GM12874 (cell line): ENCODE data around the gene COL15A1.

Experiments
- TF ChIP-seq, protein P1 (sequence below): IDR thresholded peaks from 2 replicates; pipeline ENCODE4 v1.5.1; 2011; ENCODE audit warnings: low read depth, mild to moderate bottlenecking, control low read depth, low read length, moderate library complexity; ENCODE audit not compliant: insufficient read depth

Gene COL15A1

DNA sequence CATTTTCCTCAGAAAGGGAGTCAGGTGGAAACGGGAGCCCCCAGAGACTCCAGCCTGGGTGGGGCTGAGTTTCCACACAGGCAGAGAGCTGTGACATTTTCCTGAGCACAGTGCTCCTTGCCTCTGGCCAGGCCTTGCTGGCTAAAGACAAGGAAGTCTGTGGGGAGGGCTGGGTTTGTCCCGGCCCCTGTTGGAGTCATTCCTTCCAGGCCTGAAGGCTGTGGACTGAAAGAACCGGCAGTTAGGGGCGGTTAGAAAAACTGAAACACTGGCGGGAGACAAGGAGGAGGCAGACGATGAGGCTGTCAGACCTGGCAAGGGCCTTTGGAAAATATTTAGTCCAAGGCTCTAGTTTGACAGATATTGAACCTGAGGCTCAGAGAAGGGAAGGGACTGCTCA lies 29.9 kb downstream of the COL15A1 start:
- TF ChIP-seq, protein P1, sequence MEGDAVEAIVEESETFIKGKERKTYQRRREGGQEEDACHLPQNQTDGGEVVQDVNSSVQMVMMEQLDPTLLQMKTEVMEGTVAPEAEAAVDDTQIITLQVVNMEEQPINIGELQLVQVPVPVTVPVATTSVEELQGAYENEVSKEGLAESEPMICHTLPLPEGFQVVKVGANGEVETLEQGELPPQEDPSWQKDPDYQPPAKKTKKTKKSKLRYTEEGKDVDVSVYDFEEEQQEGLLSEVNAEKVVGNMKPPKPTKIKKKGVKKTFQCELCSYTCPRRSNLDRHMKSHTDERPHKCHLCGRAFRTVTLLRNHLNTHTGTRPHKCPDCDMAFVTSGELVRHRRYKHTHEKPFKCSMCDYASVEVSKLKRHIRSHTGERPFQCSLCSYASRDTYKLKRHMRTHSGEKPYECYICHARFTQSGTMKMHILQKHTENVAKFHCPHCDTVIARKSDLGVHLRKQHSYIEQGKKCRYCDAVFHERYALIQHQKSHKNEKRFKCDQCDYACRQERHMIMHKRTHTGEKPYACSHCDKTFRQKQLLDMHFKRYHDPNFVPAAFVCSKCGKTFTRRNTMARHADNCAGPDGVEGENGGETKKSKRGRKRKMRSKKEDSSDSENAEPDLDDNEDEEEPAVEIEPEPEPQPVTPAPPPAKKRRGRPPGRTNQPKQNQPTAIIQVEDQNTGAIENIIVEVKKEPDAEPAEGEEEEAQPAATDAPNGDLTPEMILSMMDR: no peak

DNA sequence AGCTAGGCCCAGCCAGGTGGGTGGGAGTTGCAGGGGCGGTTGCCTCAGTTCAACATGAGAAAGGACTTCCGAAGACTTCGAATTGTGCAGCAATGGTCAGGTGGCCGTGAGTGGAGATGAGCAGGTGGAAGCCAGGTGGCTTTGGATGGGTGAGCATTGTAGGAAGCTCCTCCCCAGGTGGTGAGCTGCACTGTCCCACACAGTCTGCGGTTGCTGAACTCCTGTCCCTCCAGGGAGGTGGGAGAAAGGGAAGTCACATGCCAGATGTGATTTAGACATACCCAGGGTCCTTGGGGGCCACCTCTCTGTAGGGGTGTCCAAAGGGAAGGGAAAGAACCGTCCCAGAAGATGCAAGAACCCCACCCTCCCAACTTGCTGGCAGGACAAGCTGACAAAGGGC lies 30.4 kb downstream of the COL15A1 start:
- TF ChIP-seq, protein P1: no peak

DNA sequence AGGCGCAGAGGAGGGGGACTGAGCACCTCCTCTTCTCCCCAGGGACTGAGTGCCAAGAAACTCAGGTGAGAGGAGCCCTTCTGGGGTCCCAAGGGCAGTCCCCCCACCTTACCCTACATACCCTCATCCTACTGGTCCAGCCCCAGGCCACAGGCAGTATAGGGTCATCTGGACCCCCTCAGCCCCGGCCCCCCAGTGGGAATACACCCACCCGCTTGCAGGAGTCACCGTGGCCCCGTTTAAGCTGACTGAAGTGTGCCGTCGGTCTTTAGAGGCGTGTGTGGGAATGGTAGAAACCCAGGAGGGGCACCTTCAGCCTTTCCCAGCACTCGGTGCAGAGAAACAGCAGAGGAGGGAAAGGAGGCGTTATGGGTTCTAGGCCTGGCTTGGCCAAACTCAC lies 30.8 kb downstream of the COL15A1 start:
- TF ChIP-seq, protein P1: no peak

DNA sequence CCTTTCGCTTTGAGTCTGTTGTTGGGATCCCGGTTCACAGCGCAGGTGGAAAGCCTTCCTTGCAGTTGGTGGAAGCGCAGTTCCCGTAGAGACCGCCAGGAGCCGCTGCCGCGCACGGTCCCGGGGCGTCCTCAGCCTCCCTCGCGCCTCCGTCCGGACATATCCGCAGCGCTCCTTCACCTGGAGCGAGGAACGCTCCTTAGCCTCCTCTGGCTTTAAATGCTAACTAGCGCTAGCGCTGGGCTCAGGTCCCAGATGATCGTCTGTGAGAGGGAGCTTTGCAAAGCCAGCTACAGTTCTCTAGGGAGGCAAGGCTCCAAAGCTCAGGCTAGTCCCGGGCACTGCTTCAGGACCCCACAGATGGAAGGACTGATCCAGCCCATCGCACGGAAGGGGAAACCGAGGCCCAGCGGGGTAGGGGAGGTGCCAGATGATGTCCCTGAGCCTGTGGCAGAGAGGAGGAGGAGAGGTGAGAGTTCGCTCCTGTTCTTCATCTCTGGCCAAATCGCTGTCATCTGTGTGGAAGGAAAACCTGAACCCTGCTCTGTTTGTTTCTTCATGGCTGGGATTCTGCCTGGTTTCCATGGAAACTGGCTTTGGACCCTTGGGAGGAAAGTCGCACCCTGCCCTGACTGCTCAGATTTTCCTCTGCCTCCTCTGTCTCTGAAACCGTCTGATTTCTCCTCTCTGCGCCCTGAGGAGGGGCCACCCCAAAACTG lies 31.4 kb downstream of the COL15A1 start:
- TF ChIP-seq, protein P1: peak; percentile 100

DNA sequence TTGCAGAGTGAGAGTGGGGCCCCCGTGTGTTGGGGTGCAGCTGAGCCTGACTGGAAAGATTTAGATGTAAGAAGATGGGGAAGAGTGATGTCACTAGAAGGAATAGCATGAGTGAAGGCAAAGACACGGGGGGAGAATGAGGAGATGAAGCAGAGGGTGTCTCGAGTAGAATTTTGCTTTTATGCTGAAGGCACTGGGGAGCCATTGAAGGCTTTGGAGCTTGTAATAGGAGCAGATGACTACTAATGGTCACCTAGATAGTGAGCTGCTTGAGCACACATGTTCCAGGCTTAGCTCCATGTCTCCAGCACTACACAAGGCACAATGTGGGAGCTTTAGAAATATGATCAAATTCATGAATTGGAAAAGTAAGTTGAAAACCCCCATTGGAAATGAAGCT lies 32.1 kb downstream of the COL15A1 start:
- TF ChIP-seq, protein P1: no peak

DNA sequence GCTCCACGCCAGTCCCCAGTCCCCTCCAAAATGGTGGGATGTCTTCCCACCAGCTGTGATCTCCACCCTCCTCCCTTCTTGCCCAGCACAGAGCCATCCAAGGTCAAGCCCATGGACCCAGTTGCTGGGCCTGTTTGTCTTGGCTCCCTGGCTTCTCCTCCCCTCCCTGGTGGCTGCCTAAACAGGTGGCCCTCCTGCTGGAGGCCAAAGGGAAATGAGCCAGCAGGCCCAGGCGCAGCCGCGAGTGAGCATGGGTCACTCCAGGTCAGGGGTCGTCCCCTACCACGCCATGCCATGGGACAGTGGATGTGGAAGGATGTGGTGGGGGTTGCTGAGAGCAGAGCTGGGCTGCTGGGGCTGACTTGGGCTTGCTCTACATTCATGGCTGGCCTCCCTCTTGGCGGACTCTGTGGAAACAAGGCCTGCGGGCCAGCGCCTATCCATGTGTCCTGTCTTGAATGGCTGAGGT lies 33.6 kb downstream of the COL15A1 start:
- TF ChIP-seq, protein P1: no peak

DNA sequence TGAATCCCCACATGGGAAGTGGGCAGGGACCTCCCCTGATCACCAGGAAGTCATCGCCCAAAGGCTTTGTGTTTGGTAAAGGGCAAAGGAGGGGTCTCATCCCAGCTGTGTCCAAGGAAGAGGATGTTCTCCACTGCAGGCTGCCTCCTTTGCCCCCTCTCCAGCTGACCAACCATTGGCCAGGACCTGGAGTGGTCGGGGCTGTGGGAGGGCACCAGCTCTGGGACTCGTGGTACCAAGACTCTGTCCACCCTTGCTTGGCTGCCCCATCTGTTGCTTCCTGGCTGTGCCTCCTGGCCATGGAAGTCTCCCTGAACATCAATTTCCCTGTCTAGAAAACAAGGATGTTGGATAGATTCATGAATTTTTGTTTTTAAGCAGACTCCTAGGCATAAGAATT lies 34.1 kb downstream of the COL15A1 start:
- TF ChIP-seq, protein P1: no peak
